Measurements from ENCODE around the gene ZNF292.
"Not testable (repeated sequence)": the region's sequence is repeated elsewhere in the genome, so short reads cannot be mapped to it uniquely, and the experiment has no call there.

Gene ZNF292

DNA sequence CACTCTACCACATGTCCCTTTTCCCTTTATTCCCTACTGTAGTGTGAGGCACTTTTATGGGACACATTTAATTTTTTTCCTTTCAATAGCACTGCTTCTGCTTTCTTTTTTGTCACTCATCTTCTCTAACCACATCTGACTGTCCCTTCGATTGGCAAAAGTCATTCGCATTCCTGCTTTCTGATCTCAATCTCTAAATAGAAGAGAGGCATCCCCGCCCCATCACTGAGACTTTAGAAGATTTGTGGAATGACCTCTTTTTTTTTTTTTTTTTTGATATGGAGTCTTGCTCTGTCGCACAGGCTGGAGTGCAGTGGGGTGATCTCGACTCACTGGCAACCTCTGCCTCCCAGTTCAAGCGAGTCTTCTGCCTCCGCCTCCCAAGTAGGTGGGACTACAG lies 9.1 kb downstream of the ZNF292 start:
- DNase-seq = no peak

DNA sequence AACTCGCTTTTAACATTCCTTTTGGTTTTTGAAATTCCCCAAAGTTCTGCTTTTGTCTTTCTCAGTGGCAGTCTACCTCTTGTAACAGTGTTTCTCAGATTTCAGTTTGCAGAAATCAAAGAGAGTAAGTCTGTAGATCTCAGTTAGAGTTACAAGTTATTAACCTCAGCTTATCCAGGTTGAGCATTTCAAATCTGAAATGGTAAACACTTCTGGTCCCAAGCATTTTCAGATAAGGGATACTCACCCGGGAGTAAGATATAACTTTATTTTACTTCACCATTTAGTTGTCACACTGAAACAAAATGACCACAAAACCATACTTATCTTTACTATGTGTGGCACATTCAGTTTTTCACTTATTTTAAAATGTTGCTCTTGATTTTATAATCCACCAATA lies 9.8 kb downstream of the ZNF292 start:
- no peak for DNase-seq

DNA sequence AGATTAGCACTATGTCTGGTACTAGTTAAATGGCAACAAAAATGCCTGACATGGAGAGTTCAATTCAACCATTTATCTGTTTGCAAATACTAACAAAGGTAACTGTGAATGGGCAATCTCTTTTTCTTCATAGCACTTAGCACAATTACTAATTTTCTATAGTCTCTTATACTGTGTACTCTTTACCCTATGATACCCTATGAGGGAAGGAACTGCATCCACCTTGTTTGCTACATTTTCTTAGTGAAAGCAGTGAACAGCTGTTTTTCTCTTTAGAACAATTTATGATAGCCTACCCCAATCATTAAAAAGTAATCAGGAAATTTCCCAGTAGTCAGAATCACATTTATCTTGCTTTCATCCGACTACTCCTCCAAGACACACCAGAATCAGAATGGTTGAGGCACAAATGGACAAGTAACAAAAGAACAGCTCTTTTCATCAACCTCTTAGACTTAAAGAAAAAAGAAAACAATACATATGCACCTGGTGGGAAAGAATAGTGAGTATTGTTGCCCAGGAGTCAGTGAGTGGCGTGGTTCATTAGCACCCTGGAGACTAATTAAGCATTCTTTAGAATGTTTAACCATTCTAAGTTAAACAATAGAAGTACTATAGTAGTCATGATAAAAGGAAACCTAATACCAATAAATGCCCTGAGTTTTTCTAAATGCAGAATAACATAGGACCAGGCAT lies 16.7 kb downstream of the ZNF292 start:
- peak; percentile 37 for DNase-seq

DNA sequence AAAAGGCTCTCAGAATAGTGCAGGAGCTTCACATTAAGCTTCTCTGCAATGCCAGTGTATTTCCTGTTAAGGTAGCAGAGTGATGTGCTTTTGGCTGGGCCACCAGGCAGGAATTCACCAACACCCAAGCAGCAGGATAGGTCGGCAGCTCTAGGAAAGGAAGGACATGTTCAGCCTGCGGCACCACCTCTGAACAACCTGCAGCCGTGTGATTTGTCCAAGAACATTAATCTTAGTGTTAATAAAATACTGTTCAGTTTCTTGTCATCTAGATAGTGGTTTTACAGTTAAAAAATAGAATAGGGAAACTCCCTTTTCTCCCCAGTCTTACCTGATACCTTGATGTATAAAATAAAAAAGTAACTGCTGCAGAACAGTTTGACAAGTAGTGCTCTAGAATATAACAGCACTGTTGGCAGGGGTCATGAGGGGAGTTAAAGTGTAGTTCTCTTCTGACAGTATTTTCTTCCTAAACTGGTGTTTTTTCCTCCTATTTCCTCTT lies 18.8 kb downstream of the ZNF292 start:
- no peak for DNase-seq

DNA sequence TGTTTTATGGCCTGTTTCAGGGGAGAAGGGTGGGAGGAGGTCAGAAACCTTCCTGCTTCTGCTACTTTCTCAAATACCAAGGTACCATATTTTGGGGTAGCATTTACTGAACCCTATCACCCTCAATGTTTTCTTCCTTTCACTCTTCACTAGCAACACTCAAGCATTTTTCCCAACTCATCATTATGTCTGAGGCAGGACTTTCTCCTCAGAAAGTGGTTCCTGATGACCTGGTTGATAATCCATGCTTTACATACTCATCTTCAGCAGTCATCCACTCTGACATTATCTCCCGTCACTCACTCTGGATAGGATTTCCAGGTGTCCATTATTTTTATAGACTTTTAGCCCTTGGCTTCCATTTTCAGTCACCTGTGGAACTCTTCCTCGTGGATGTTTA lies 21.1 kb downstream of the ZNF292 start:
- DNase-seq = no peak

DNA sequence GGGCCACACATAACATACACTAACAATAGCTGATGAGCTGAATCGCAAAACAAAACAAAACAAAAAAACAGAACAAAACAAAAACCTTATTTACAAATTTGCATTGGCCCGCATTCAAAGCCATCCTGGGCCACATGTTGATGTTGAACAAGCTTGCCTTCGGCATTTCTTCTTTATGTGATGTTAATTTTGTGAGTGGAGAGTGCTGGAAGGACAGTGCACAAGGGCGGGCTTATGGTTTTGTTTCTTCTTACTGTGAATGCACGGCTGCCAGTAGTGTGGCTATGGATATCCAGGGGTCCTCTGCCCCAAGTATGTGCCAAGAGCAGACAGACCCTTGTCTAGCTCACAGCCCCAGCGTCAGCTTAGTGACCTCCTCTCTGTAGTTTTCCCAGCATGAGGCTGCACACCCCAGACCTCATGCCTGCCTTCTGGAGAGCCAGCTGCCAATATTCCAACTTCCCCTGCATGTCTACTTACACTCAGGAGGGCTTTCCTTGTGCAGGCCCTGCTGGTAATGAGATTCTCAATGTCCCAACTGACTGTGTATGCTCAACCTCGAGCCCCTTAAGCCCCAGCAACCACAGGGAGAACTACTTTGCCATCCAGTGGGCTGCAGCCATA lies 24.9 kb downstream of the ZNF292 start:
- no peak for DNase-seq

DNA sequence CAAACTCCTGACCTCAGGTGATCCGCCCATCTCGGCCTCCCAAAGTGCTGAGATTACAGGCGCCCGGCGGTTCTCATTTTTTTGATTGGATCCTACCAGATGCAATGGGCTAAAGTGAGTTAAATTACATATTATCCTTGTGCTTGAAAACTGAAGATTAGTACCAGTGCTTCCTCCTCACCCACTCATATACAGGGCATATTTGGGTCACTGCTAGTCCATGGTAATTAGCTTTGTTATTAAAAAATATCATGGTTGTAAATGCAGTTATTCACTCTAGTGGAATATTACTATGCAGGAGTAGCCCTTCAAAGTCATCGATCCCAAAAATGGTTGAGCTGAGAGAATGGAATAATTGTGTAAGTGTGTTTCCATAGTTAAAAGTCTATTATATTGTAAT lies 26.5 kb downstream of the ZNF292 start:
- DNase-seq = no peak

DNA sequence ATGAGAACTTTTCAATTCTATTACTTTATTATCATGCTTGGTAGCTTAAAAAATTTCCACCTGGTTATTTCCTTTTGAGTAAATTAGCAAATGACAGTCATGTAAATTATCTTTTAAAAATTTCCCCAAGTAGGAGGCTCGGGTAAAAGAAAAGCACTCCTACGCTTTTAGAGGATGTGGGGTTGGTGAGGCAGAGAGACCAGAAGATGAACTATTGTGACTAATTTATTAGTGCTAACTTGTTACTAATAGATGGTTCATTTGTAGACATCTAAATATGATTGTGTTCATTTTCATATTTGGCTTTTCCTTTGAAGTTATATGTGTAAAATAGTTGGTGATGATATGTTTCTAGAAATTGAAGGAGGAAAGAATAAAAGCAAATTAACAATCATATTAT lies 27.0 kb downstream of the ZNF292 start:
- no peak for DNase-seq

DNA sequence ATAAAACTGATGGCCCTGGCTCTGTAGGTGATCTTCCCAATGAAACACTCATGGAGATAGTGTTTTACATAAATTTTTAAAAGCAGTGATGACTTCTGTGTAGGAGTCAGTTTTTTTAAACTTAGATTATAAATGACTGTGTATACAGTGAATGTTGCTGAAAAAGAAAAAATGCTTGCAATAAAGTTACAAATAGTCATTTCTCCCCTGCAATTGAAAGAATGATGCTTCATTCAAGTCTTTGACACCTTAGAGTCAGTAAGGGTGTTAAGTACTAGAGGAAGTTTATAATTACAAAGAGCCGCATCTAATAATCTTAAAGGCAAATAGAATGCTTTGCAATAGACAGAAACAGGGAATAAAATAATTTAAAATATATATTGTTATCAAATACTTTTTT lies 27.6 kb downstream of the ZNF292 start:
- no peak for DNase-seq

DNA sequence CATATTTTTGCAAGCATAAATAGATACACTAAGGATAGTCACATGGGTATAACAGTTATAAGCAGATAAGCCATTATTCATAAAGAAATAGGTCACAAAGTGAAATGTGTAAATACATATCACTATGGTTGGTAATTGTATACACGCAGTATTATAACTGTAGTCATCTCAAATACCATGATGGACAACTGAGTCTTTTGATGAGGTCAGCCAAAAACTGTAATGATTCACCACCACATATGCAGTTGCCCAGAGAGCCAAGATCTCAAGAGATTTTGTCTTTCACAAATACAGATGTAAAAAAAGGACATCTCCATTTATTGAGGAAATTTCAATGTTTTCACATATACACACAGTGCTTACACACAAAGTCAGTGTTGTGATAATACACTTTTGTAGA lies 28.3 kb downstream of the ZNF292 start:
- no peak for DNase-seq

DNA sequence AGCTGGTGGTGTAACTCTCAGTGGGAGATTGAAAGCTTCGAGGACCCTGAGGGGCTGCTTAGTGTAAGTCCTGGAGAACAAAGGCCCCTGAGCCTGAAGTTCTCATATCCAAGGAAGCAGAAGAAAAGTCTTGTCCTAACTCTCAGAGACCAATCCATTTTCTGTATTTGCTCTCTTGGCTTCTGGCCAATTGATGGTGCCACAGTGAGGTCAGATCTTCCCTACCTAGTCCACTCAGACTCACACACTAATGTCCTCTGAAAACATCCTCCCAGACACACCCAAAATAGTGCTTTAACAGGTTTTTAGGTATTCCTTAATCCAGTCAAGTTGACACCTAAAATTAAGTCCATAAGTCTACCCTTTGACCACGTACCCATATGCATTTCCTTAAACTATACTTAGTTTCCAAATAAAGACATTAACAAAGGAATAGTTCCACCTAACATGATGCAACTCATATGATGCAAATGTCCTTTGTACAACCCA lies 29.4 kb downstream of the ZNF292 start:
- no peak for DNase-seq

DNA sequence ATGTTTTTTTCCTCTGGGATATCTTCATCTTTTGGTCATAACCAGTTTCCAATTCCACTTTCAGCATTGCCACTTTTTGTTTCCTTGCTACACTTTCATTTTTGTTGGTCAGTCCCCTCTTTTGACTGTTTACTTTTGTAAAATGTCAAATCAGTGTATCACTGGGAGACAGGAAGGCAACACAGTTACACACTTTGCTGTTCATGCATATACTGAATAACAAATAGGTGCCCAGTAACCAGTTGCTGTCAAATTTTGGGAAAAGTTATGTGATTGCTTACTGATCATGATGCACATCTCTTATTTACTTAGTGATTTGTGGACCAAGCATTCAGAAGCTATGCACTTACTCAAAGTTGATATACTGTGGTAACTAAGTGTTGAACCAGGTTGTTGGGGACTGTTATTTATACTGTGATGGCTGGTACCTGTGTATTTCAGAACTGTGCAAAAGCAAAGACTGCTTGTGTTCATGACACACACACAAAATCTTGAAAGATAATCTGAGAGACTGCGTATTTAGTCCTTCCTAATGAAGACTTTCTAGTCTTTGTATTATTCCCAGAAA lies 41.0 kb downstream of the ZNF292 start:
- DNase-seq = no peak

DNA sequence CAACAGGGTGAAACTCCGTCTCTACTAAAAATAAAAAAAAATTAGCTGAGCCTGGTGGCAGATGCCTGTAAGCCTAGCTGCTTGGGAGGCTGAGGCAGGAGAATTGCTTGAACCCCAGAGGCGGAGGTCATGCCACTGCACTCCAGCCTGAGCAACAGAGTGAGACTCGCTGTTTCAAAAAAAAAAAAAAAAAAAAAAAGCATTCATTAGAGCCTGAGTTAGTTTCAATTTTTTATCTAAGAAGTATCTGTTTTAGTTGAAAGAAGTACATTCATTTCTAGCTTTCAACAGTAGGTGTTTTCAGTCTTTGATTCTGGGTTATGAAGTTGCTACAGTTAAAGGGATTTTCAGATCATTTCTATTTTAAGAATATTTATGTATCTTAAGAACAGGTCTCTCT lies 42.2 kb downstream of the ZNF292 start:
- DNase-seq = no peak

DNA sequence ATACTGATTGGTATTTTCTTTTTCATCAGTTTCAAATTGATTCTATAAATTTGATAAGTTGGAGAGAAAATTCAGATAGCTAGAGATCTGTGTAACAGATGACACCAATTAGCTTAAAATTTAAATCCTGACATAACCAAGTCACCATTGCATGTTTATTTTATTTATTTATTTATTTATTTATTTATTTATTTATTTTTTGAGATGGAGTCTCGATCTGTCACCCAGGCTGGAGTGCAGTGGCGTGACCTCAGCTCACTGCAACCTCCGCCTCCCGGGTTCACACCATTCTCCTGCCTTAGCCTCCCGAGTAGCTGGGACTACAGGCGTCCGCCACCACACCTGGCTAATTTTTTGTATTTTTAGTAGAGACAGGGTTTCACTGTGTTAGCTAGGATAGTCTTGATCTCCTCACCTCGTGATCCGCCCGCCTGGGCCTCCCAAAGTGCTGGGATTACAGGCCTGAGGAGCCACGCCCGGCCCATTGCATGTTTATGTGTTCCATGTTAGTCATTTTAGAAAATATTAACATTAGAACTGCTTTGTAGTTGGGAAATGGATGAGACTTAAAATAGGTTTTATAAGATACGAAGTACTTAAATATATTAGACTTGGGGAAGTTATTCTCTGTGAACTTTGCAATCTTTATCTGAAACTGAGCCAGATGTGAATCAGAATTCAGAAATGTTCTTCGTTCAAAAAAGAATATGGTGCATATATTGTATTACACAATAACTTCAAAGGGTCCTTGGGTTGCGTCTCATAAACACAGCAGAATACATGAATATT lies 42.9 kb downstream of the ZNF292 start:
- DNase-seq = not testable (repeated sequence)

DNA sequence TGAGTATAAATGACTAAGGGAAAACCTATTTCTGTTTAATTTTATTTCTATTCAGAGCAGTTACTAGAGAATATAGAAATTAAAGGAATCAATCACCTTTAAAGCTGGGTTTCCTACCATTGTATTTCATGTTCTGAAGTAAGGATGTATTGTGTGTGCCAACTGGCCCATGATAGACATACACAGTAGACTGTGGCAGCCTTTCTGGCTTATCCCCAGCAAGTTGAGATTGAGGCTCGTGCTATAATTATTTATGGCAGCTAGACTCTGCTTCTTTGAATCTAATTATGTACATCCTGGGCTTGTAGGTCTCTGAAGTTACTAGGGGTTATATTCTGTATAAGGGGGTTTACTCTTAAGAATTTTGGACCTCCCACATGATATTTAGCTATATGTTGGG lies 44.4 kb downstream of the ZNF292 start:
- no peak for DNase-seq

DNA sequence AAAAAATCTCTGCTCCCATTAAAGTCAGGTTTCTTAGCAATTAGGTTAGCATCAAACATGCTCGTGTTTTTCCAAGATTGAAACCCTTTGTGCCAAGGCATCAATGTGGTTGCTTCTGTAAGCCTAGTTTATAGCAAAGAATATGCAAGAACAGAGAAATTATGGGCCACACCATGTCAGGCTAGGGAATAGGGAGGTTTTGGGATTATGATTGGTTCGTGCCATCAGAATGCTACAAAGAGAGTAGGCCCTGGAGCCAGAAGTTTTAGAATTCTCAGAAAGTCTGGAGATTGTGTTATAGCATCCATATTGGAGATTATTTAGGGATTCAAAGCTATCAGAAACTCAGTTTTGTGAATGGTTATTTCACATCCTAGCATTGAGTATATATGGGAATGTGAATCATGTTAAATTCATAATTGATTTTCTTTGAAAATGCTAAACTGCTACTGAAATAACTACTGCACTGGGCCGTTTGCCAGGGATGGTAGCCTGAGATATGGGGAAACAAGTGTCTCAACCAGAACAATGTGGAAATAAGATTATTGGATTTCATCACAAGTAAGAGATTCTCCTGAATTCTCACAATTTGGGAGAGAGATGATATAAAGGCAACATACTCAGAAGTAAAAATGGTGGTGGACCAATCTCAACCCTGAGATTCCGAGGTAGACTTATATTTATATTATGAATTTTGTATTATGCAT lies 45.3 kb downstream of the ZNF292 start:
- no peak for DNase-seq

DNA sequence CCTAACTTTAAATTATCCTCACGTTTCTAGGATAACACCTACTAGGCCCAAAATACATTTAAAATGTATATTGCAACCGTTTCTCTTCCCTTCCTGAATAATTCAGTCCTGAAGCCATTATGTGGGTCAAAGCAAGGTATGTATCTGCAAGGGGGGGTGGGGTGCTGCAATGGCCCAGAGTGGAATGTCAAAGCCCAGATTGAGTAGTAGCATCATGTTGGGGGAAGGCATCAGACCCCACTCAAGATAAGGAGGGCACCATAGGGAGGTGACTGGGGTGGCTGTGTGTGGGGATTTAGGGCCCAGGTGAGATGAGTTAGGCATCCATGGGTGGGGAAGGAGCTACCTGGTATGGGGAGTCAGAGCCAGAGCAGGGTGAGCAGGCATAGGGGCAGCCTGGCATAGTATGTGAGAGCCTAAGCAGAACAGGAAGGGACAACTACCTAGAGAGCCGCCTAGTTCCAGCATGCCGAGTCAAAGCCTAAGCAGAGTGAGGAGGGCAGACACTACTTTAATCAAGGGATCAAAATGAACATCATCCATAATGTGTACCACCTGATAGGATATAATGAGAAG lies 48.2 kb downstream of the ZNF292 start:
- DNase-seq = no peak

DNA sequence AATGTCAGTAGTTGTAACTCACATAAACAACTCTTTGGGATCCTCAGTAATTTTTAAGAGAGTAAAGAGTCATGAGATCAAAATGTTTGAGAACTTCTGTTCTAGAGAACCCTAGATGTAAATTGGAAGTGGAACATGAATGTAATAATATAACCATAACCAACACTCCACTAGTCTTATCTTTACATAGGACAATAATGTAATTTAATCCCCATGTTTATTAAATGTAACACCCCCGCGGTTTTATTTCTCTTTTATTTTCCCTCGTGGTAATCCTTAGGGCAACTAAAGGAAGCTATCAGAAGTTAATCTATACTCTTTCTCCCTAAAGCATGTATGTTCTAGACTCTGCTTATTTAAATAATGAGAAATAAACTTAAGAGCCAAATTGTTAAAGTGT lies 54.4 kb downstream of the ZNF292 start:
- DNase-seq = no peak

DNA sequence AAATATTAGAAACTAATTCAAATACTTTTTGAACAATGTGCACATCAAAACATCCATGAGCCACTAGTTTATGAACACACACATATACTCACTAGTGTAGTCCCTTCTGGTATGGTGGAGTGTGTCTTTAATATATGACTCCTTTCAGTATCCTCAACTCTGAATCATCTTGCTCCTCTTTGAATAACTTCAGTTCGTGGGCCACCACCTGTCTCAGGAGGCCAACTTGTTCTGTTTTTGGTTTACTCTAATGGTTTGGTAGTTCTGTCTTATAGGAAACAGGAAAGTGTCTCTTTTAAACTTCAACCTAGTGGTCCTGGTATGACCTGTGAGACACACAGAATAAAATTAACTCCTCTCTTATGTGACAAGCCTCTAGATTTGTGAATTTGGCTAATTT lies 55.6 kb downstream of the ZNF292 start:
- no peak for DNase-seq

DNA sequence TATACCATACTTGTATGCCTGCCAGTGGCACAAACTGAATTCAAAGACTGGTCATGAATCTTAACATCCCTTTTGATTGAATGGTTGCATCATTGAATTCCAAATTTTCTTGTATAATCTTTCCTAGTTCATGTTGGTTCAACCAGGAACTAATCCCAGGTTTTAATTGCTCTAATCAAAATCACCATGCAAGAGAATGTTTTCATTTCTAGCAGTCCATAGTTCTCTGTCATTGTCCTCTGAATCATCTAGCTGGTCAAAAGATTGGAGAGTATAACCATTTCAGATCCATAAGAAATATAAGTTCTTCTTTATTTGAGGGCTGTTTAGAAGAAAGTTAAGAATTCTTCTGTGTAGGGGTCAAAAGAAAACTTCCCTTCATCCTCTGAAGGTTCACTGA lies 57.2 kb downstream of the ZNF292 start:
- no peak for DNase-seq

DNA sequence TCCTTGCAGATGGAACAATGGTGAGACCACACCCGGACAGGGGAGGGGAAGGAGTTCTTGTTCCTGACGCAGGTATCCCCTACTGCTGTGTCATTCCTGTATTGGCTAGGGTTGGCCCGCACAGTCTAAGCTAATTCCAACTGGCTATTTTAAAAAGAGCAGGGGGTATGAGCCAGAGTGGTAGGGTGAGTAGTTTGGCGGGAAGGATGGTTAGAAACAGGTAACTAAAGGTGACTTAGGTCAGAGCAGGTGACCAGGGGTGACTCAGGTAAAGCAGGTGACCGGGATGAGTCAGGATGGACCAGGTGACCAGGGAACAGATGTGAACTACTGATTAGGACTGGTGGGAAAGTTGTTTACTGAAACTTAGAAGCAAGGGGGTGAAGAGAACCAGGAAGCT lies 58.0 kb downstream of the ZNF292 start:
- DNase-seq = no peak

DNA sequence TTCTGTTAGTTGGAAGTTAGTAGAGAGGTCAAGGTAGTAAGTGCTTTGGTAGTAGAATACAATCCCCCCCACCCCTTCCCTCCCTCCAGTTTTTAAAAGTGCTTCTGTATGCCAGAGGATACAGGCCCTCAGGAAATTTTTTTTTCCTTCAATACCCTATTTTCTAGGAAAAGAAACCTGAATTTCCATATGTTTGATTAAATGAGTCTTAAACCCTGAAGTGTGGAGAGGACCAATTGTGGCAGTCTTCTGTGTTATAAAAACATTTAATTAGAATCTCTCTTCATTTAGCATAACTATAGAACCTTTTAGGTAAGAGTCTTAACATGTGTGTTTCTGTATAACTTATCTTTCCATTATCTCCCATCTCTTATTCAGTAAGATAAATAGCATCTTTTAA lies 59.5 kb downstream of the ZNF292 start:
- DNase-seq = no peak

DNA sequence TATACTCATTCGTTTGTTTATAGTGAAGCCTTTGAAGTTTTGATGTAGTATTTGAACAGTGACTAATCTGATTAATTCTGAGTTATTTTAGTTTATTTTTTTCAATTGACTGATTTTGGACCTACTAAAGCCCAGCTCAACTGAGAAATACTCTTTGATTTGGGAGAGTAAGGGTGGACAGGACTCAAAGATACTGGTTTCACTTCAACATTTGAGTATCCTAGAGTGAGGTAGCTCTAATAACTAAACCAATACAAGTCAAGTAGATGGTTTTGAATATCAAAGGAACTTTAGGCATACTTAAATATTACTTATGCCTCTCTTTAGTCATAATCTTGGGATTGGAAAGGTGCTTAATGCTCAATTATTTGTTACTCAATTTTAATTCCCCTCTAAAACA lies 65.6 kb downstream of the ZNF292 start:
- no peak for DNase-seq

Measured in NCI-H2107 (cell line).